ENCODE data around the gene GNAS-AS1. TPM values are rescaled to one million over a fixed set of nuclear protein-coding genes. Genes with fewer than 3 reads are reported as not detected.

Gene GNAS-AS1
- total and polyA plus RNA-seq, 2 donors (not counting 1 experiment from before 2014, with no cell fraction given), result 0.28 to 0.33 TPM

DNA sequence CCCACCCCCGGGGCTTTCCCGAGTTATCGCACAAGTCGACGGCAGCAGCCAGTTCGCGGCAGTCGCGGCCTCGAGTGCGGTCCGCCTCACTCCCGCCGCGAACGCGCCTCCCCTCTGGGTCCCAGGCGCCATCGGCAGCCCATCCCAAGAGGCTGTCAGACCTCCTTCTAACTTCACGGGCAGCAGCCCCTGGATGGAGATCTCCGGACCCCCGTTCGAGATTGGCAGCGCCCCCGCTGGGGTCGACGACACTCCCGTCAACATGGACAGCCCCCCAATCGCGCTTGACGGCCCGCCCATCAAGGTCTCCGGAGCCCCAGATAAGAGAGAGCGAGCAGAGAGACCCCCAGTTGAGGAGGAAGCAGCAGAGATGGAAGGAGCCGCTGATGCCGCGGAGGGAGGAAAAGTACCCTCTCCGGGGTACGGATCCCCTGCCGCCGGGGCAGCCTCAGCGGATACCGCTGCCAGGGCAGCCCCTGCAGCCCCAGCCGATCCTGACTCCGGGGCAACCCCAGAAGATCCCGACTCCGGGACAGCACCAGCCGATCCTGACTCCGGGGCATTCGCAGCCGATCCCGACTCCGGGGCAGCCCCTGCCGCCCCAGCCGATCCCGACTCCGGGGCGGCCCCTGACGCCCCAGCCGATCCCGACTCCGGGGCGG lies 3.4 kb upstream of the GNAS-AS1 start:
- Histone ChIP-seq H3K4me3 (replicated peaks in 1 of 4; ENCODE audit: control extremely low read depth in 1 of 4, insufficient read depth in 1 of 4, low read depth in 3 of 4, low read length in 4 of 4) (no peak overlapping the region), H3K4me2 (ENCODE audit: extremely low read depth, insufficient read depth, low read length) (no peak overlapping the region), H2AFZ (ENCODE audit: low read length) (no peak overlapping the region), H3K36me3 (ENCODE audit: control insufficient read depth, insufficient read depth, low read length) (no peaks in the 10 kb centered on the region), H4K20me1 (ENCODE audit: control insufficient read depth, extremely low read depth, insufficient read depth, low read length) (no peaks in the 10 kb centered on the region), H3K79me2 (ENCODE audit: control insufficient read depth, insufficient read depth, low read length) (no peaks in the 10 kb centered on the region), H3K9ac (ENCODE audit: insufficient read depth, low read length) (no peak overlapping the region), H3K27me3 (ENCODE audit: control insufficient read depth, insufficient read depth, low read length) (peaks cover 40% of the 10 kb centered on the region), H3K9me3 (ENCODE audit: control insufficient read depth, insufficient read depth, low read depth, low read length) (no peaks in the 10 kb centered on the region), H3K27ac (ENCODE audit: insufficient read depth, low read length) (no peak overlapping the region), H3K4me1 (ENCODE audit: control insufficient read depth, extremely low read depth, insufficient read depth, low read length) (no peaks in the 10 kb centered on the region)
- DNase-seq (ENCODE audit: low read depth in 2 of 2), result no peak
- TF ChIP-seq EZH2 (IDR thresholded peaks at IDR 0.05; ENCODE audit: low read length, missing control alignments), result peak; percentile 60
- TF ChIP-seq, protein P1, sequence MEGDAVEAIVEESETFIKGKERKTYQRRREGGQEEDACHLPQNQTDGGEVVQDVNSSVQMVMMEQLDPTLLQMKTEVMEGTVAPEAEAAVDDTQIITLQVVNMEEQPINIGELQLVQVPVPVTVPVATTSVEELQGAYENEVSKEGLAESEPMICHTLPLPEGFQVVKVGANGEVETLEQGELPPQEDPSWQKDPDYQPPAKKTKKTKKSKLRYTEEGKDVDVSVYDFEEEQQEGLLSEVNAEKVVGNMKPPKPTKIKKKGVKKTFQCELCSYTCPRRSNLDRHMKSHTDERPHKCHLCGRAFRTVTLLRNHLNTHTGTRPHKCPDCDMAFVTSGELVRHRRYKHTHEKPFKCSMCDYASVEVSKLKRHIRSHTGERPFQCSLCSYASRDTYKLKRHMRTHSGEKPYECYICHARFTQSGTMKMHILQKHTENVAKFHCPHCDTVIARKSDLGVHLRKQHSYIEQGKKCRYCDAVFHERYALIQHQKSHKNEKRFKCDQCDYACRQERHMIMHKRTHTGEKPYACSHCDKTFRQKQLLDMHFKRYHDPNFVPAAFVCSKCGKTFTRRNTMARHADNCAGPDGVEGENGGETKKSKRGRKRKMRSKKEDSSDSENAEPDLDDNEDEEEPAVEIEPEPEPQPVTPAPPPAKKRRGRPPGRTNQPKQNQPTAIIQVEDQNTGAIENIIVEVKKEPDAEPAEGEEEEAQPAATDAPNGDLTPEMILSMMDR (conservative IDR thresholded peaks at IDR 0.05 in 1 of 2, IDR thresholded peaks at IDR 0.05 in 1 of 2; ENCODE audit: low read depth in 1 of 2, low read length in 2 of 2), result no peak

DNA sequence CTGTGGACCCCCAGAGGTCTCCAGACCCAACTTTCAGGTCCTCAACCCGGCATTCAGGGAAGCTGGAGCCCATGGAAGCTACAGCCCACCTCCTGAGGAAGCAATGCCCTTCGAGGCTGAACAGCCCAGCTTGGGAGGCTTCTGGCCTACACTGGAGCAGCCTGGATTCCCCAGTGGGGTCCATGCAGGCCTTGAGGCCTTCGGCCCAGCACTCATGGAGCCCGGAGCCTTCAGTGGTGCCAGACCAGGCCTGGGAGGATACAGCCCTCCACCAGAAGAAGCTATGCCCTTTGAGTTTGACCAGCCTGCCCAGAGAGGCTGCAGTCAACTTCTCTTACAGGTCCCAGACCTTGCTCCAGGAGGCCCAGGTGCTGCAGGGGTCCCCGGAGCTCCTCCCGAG lies 2.8 kb upstream of the GNAS-AS1 start:
- H3K4me2 ChIP-seq (ENCODE audit: extremely low read depth, insufficient read depth, low read length), result no peak overlapping the region
- H2AFZ ChIP-seq (ENCODE audit: low read length), result no peak overlapping the region
- peaks cover 40% of the 10 kb centered on the region for H3K27me3 ChIP-seq (ENCODE audit: control insufficient read depth, insufficient read depth, low read length)
- H3K9me3 ChIP-seq (ENCODE audit: control insufficient read depth, insufficient read depth, low read depth, low read length), result no peaks in the 10 kb centered on the region
- H3K79me2 ChIP-seq (ENCODE audit: control insufficient read depth, insufficient read depth, low read length), result no peaks in the 10 kb centered on the region
- H3K27ac ChIP-seq (ENCODE audit: insufficient read depth, low read length), result no peak overlapping the region
- no peak overlapping the region for H3K4me3 ChIP-seq (replicated peaks in 1 of 4; ENCODE audit: control extremely low read depth in 1 of 4, insufficient read depth in 1 of 4, low read depth in 3 of 4, low read length in 4 of 4)
- H3K9ac ChIP-seq (ENCODE audit: insufficient read depth, low read length), result no peak overlapping the region
- H3K36me3 ChIP-seq (ENCODE audit: control insufficient read depth, insufficient read depth, low read length), result no peaks in the 10 kb centered on the region
- no peaks in the 10 kb centered on the region for H4K20me1 ChIP-seq (ENCODE audit: control insufficient read depth, extremely low read depth, insufficient read depth, low read length)
- TF ChIP-seq, protein P1 (conservative IDR thresholded peaks at IDR 0.05 in 1 of 2, IDR thresholded peaks at IDR 0.05 in 1 of 2; ENCODE audit: low read depth in 1 of 2, low read length in 2 of 2), result no peak
- TF ChIP-seq EZH2 (IDR thresholded peaks at IDR 0.05; ENCODE audit: low read length, missing control alignments), result no peak
- no peak for DNase-seq (ENCODE audit: low read depth in 2 of 2)
- no peaks in the 10 kb centered on the region for H3K4me1 ChIP-seq (ENCODE audit: control insufficient read depth, extremely low read depth, insufficient read depth, low read length)

- no peaks in the 10 kb centered on the region for H3K9me3 ChIP-seq (ENCODE audit: control insufficient read depth, insufficient read depth, low read depth, low read length)
These were observed 2.0 kb upstream of the GNAS-AS1 start, which contains the start of gene GNAS for GRCh38 chr20:58852543-58853271. TSS of gene GNAS (plus strand) at chr20:58852716.

More at GRCh38 chr20:58852543-58853271, 2.0 kb upstream of the GNAS-AS1 start, which contains the start of gene GNAS:
- Histone ChIP-seq H3K4me1 (ENCODE audit: control insufficient read depth, extremely low read depth, insufficient read depth, low read length) (no peaks in the 10 kb centered on the region), H3K27ac (ENCODE audit: insufficient read depth, low read length) (no peak within 1 kb of the TSS), H3K4me3 (replicated peaks in 1 of 4; ENCODE audit: control extremely low read depth in 1 of 4, insufficient read depth in 1 of 4, low read depth in 3 of 4, low read length in 4 of 4) (peak within 1 kb of the TSS; percentile 18 to 73 (median 58)), H3K4me2 (ENCODE audit: extremely low read depth, insufficient read depth, low read length) (peak within 1 kb of the TSS; percentile 89), H2AFZ (ENCODE audit: low read length) (peak within 1 kb of the TSS; percentile 69), H3K9ac (ENCODE audit: insufficient read depth, low read length) (no peak within 1 kb of the TSS), H3K36me3 (ENCODE audit: control insufficient read depth, insufficient read depth, low read length) (no peaks in the 10 kb centered on the region), H3K27me3 (ENCODE audit: control insufficient read depth, insufficient read depth, low read length) (peaks cover 37% of the 10 kb centered on the region), H3K79me2 (ENCODE audit: control insufficient read depth, insufficient read depth, low read length) (no peaks in the 10 kb centered on the region), H4K20me1 (ENCODE audit: control insufficient read depth, extremely low read depth, insufficient read depth, low read length) (no peaks in the 10 kb centered on the region)
- TF ChIP-seq, protein P1 (conservative IDR thresholded peaks at IDR 0.05 in 1 of 2, IDR thresholded peaks at IDR 0.05 in 1 of 2; ENCODE audit: low read depth in 1 of 2, low read length in 2 of 2), result peak; percentile 70 to 78
- no peak for TF ChIP-seq EZH2 (IDR thresholded peaks at IDR 0.05; ENCODE audit: low read length, missing control alignments)
- peak; percentile 56 to 66 for DNase-seq (ENCODE audit: low read depth in 2 of 2)
